Measurements from ENCODE around the gene LPXN.

GRCh38 chr11:58575377-58576020, at the start of gene LPXN:
- TF ChIP-seq EZH2 (IDR thresholded peaks at IDR 0.05; ENCODE audit: insufficient read depth, poor library complexity, severe bottlenecking) (no peak), EZH2phosphoT487 (IDR thresholded peaks at IDR 0.05; ENCODE audit: insufficient read depth, low read depth) (no peak)
